ENCODE results near the gene TRIM17.
A peak's percentile ranks its signal among the peaks of the same experiment; 100 is the strongest.
"Not testable (repeated sequence)": the region's sequence is repeated elsewhere in the genome, so short reads cannot be mapped to it uniquely, and the experiment has no call there.

TRIM17 gene

GRCh38 chr1:228446852-228447251 lies 30.2 kb upstream of the TRIM17 start:
- DNase-seq (ENCODE audit: low read depth): no peak

GRCh38 chr1:228445843-228446650 lies 29.4 kb upstream of the TRIM17 start:
- DNase-seq (ENCODE audit: low read depth): peak; percentile 79

DNA sequence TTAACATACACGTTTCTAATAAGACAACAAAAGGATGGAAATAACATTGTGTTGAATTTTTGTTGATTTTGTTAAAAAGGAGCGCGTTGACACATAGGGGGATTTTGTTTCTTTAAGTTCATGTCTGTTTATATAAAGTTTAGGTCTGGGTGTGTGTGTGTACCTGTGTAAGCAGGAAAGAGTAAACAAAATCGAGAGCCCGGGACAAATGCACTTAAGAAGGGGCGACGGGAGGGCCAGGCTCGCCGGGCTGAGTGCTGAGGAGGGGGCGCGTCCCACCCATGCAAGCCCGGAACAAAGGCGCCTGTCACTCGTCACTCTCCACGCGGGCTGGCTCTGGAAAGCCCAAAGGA lies 28.8 kb upstream of the TRIM17 start:
- no peak for DNase-seq (ENCODE audit: low read depth)

GRCh38 chr1:228443395-228443794 lies 26.7 kb upstream of the TRIM17 start:
- no peak for DNase-seq (ENCODE audit: low read depth)

DNA sequence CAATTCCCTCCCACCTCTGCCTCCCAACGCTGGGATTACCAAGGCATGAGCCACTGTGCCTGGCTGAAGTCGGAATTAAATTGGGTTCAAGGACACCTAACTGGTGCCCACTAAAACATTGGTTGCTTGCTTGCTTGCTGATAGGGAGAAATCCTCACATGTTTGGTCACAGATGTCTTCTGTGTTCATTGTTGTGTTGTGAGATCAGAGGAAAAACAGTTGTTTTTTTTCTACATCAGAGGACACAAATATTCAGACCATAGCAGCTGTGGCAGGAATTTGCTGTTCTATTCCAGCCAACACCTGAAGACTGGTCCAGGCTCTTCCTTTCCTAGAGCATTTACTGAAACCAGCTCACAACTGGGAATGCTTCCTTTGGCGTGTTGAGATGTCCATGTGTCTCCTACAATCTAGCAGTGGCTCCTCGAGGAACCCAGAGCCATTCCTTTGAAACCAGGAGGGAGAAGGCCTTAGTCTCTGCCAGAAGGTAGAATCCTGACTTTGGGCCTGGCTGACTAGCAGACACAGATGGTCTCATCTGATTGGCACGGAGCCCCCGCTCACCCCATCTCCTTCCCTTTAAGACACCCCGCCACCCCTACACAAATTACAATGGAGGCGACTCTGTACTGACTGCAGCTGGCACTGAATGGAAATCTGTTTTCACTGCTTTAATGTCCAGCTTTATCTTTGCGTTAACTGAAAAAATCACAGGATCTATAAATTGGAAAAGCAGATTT lies 24.3 kb upstream of the TRIM17 start:
- no peak for DNase-seq (ENCODE audit: low read depth)

- no peak for DNase-seq (ENCODE audit: low read depth)
Observed at GRCh38 chr1:228438266-228438665, 21.6 kb upstream of the TRIM17 start.

- no peak for DNase-seq (ENCODE audit: low read depth)
Observed at GRCh38 chr1:228437424-228437962, 20.8 kb upstream of the TRIM17 start.

DNA sequence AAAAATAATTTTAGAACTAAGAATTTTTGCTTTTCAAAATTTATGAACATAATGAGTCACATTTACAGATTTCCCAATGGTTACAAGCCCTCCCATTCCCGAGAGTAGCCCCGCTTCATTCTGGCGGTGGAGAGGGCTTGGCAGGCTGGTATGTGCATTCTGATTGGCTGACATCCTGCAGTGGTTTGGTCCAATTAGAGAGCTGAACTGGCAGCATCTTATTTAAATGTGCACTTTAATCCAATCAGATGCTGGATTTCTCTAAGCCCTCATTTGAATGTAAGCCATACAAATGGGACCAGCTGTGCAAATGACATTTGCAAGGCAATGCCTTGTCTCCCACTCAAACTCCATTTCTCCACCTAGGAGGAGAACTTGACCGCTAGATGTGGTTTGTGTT lies 18.0 kb upstream of the TRIM17 start:
- DNase-seq (ENCODE audit: low read depth): peak; percentile 47

GRCh38 chr1:228433337-228434053 lies 16.8 kb upstream of the TRIM17 start:
- not testable (repeated sequence) for DNase-seq (ENCODE audit: low read depth)

DNA sequence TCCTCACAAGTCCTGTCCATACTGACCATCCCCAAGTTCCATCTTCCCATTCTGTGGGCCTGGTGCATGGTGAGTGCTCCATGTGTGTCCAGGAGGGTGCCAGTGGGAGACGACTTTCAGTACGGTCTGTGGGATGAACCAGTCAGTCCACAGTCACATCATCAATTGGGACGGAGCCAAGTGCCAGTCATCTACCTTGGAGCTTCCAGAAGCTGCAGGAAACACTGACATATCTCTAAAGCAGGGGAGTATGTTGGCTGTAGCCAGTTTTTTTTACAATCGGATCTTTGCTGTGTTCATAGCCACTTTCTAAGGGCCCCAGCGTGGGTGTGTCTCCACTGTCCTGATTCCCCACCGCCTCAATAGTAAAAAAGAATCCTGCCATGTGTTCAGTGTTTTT lies 13.6 kb upstream of the TRIM17 start:
- DNase-seq (ENCODE audit: low read depth): no peak

DNA sequence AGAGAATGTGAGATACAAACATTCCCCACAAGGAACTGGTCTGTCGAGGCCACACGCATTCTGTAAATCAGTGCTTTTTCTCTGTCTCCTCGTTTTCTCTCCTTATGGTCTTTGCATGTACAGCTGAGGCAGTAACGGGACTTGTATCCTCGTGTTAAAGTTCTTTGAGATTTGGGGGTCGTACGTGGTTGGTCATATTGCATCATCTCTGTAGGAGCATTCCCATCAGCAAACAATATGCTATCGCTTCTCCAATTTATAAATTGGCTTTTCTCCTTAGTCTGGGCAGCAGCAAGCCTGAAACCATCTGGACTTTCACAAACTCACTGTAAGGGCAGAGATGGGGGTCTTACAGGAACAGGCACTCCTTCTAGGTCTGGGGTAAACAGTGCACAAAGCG lies 13.0 kb upstream of the TRIM17 start:
- no peak for DNase-seq (ENCODE audit: low read depth)

DNA sequence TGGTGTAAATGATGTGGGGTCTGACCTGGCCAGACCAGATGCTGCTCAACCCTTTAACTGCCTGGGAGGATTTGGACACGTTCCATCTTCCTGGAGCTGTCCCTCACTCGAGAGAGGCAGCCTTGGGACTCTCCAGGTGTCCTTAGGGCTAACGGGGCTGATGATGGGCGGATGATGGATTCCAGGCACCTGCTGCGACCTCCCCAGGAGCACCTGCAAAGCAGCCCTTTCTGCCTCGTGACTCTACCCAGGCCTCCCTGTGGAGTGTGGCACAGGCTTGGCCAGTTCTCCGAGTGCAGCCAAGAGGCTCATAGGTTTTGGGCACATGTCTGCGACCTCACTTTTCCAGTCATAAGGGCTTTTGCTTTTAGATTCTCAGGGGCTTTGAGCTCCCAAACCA lies 12.3 kb upstream of the TRIM17 start:
- no peak for DNase-seq (ENCODE audit: low read depth)

DNA sequence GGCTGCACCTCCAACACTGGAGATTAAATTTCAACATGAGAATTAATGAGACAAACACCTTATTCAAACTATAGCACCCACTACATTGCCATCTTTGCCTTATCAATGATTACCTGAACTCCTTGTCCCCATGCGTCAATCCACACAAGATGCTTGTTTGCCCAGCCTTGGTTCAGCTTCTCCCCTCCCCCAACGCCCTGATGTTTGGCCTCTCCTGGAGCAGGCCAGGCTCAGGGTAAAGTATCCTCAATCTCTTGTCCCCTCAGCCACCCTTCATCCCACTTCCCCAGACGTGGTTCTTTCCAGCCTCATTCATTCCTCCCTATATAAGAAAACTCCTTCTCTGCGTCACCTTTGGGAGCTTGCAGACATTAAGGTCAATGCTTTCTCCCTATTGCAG lies 11.8 kb upstream of the TRIM17 start:
- DNase-seq (ENCODE audit: low read depth): no peak

GRCh38 chr1:228426518-228427175 lies 10.0 kb upstream of the TRIM17 start:
- DNase-seq (ENCODE audit: low read depth): no peak

DNA sequence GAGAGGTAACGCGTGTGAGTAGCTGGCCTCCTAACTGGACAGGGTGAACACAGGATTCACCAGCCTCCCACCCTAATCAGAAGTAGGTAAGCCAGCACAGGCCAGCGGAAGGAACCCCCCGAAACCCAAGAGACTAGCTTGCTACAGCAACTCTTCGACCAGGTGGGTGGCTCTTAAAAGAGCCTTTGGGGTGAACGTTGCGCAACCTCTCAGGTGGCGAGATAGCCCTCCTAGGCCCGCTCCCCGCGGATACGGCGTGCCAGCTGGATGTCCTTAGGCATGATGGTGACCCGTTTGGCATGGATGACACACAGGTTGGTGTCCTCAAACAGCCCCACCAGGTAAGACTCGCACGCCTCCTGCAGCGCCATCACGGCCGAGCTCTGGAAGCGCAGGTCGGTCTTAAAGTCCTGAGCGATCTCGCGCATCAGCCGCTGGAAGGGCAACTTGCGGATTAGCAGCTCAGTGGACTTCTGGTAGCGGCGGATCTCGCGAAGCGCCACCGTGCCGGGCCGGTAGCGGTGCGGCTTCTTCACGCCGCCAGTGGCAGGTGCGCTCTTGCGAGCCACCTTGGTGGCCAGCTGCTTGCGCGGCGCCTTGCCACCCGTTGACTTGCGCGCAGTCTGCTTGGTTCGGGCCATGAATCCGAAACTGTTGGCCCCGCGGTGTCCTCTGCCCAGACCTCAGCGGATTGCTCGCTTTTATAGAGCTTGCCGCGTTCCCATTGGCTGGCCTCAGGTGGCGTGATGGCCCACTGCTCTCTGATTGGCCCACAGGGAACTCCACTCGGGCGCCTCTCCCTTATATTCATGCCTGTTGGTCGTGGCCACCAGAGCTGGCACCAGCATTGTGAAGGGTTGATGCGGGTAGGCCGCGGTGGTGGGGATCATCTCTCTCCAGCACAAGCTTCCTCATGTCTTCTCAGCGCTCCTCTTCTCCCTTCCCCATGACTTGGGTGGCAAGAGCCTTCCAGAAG lies 8.3 kb upstream of the TRIM17 start:
- DNase-seq (ENCODE audit: low read depth): no peak

DNA sequence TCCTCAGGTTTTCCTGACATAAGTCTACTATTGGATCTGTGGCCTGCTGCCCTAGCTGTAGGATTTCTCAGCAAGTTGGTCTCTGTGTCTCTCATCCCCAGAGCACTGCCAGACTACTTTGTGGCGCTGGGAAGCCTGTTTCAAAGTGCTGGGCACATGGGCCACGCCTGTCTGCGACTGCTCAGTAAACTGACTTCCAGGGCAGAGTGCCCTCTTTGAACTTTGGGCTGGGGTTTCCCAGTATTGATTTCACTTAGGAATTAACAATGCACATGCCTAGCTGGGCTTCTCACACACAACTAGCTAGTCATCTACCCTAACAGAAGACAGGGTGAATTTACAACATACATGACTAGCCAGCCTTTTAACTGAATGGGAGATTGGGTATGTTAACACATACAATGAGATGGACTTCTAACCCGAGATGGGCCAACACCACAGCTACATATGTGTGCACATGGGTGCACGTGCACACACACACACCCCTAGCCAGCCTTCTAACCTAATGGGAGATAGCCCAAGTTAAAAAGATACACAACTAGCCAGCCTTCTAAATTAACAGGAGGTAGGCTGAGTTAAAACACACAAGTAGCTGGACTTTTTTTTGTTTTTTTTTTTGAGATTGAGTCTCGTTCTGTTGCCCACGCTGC lies 6.9 kb upstream of the TRIM17 start:
- no peak for DNase-seq (ENCODE audit: low read depth)

- DNase-seq (ENCODE audit: low read depth): peak; percentile 91
Observed at GRCh38 chr1:228420968-228421826, 4.5 kb upstream of the TRIM17 start.

DNA sequence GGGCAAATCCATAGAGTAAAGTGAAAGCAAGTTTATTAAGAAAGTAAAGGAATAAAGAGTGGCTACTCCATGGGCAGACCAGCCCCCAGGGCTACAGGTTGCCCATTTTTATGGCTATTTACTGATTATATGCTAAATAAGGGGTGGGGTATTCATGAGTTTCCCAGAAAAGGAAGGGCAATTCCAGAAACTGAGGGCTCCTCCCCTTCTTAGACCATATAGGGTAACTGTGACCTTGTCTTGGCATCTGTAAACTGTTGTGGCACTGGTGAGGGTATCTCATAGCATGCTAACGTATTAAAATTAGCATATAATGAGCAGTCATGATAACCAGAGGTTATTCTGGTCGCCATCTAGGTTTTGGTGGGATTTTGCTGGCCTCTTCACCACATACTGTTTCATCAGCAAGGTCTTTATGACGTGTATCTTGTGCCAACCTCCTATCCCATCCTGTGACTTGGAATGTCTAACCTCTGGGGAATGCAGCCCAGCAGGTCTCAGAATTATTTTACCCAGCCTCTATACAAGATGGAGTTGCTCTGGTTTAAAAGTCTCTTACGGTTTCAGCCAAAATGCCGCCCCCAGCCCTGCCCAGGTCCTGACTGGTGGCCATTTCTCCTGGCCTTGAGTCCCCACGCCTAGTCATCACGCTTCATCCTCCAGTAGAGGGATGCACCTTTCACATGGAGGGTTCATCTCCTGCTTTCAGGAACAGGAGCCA lies 982 bp upstream of the TRIM17 start:
- peak; percentile 74 for DNase-seq (ENCODE audit: low read depth)

DNA sequence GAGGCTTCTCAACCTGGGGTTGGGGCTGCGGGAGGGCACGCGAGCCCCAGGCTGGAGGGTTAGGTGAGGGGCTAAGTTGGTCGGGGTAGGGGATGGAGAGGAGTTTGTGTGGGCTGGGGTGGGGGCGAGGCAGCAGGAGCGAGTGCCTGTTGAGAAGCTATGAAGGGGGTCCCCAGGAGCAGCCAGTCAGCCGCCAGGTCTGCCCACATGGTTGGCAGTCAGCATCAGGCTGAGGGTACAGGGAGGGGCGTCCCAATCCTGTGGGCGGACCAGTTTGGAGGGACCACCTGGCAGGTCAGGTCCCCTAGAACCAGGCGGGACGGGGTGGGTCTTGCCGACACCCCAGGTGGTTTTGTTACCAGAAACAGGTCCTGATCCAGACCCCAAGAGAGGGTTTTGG lies 400 bp upstream of the TRIM17 start:
- DNase-seq (ENCODE audit: low read depth): no peak
